GM13976 (cell line): Measurements from ENCODE around the gene MZF1.
"Not testable (repeated sequence)": the region's sequence is repeated elsewhere in the genome, so short reads cannot be mapped to it uniquely, and the experiment has no call there.

Source experiments
- DNase-seq: peaks from one replicate; pipeline ENCODE4 v3.0.0; 2012; ENCODE audit warnings: low spot score
- CTCF ChIP-seq: IDR thresholded peaks from 2 replicates; pipeline ENCODE4 v1.5.1; 2012; ENCODE audit warnings: borderline replicate concordance, mild to moderate bottlenecking; ENCODE audit not compliant: insufficient read depth; ENCODE audit errors: extremely low read depth, missing control alignments, control extremely low read depth
- in situ Hi-C: fragments of 300-500 bp; cut with MboI; formaldehyde crosslinking; loops from one replicate; pipeline ENCODE4 v1.12.0; 2022; ENCODE audit warnings: low sequenced_read_pairs, mixed read lengths, inconsistent platforms; ENCODE audit not compliant: unreplicated experiment

Gene MZF1

GRCh38 chr19:58581227-58582141 is 8.3 kb upstream of the MZF1 start:
- TF ChIP-seq CTCF: peak; percentile 97
- in situ Hi-C loops: no loop called here
- DNase-seq: peak; percentile 91

- in situ Hi-C loops: no loop called here
- DNase-seq: no peak
- no peak for TF ChIP-seq CTCF
These were observed 6.5 kb upstream of the MZF1 start for GRCh38 chr19:58579473-58580142.

DNA sequence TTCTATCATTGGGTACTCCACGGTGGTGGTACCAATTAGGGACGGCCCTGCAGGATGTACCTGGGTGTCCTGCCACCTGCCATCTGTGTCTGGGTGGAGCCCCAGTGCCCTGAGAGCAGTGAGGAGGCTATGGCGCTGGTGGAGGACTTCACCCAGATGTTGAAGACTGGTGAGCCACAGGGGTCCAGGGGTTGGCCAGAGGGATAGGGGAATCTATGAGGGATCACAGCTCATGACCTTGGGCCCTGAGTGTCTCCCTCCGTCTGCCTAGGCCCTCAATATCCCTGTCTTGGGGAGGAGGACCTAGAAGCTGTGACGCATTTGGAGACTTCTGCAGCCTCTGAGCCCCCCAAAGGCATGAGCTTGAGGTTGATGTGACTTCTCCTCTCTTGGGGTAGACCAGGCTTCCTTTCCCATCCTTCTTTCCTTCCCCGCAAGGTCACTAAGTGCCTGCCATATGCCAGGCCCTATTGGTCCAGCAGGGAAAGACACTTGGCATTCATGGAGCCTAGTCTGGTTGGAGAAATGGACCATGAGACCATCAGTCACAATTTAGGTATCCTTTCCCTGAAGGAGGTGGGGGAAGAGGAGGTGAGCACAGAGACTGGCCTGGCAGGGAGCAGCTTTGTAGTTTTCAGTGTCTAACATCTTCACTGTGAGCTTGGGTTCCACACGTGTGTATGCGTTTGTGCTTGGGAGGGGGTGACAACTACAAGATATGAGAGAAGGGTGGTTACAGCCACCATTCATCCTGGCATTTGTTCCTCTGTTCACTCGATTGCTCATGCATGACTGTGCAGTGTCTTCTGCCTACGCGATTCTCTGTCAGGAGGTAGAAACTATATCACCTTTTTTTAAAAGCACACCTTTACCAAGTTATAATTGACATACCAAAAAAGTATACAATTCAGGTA is 5.1 kb upstream of the MZF1 start:
- DNase-seq: peak; percentile 42
- in situ Hi-C loops: no loop called here
- TF ChIP-seq CTCF: no peak

GRCh38 chr19:58577581-58577980 is 4.4 kb upstream of the MZF1 start:
- DNase-seq, in situ Hi-C loops: not testable (repeated sequence)

- in situ Hi-C loops: no loop called here
- peak; percentile 14 for TF ChIP-seq CTCF
- peak; percentile 90 for DNase-seq
These were observed 2.3 kb upstream of the MZF1 start for GRCh38 chr19:58575183-58576041.

GRCh38 chr19:58573658-58574164 is 576 bp upstream of the MZF1 start:
- DNase-seq: no peak
- no peak for TF ChIP-seq CTCF
- in situ Hi-C loops: no loop called here
